ENCODE data around the gene SLC37A1.

GRCh38 chr21:42496120-42496838 lies 17.4 kb upstream of the SLC37A1 start, which contains the start of gene RSPH1:
- peak in 2 of 11 experiments; percentile 15 to 32 for TF ChIP-seq CTCF (IDR thresholded peaks at IDR 0.05 in 8 of 11, conservative IDR thresholded peaks at IDR 0.05 in 3 of 11)
- TF ChIP-seq POLR2AphosphoS5 (IDR thresholded peaks at IDR 0.05) = peak; percentile 78 to 87 (median 83)

All from spleen (tissue), 7 donors.